ENCODE data around the gene CCNG1.
"Not testable (repeated sequence)": the region's sequence is repeated elsewhere in the genome, so short reads cannot be mapped to it uniquely, and the experiment has no call there.

The CCNG1 gene

GRCh38 chr5:163445345-163445744 lies 8.0 kb downstream of the CCNG1 start:
- FAIRE-seq = no peak

GRCh38 chr5:163447191-163447590 lies 9.8 kb downstream of the CCNG1 start:
- FAIRE-seq = no peak

- no peak for FAIRE-seq
Measured at GRCh38 chr5:163447875-163448274, 10.5 kb downstream of the CCNG1 start.

GRCh38 chr5:163448491-163448890 lies 11.1 kb downstream of the CCNG1 start:
- FAIRE-seq = no peak

- no peak for FAIRE-seq
Measured at GRCh38 chr5:163451489-163451888, 14.1 kb downstream of the CCNG1 start.

GRCh38 chr5:163453705-163454104 lies 16.3 kb downstream of the CCNG1 start:
- no peak for FAIRE-seq

- not testable (repeated sequence) for FAIRE-seq
Measured at GRCh38 chr5:163455406-163455805, 18.0 kb downstream of the CCNG1 start.

- no peak for FAIRE-seq
Measured at GRCh38 chr5:163456029-163456589, 18.7 kb downstream of the CCNG1 start.

- FAIRE-seq = no peak
Measured at GRCh38 chr5:163456840-163457239, 19.4 kb downstream of the CCNG1 start.

- FAIRE-seq = no peak
Measured at GRCh38 chr5:163458778-163459385, 21.5 kb downstream of the CCNG1 start.

GRCh38 chr5:163459462-163459818 lies 22.0 kb downstream of the CCNG1 start:
- no peak for FAIRE-seq

GRCh38 chr5:163459819-163460561 lies 22.6 kb downstream of the CCNG1 start, which contains the start of gene NUDCD2:
TSS of gene NUDCD2 (minus strand) at chr5:163460102. CDS start at chr5:163460050, 52 bp downstream.
- FAIRE-seq = no peak

GRCh38 chr5:163460562-163461171 lies 23.3 kb downstream of the CCNG1 start, which contains the start of gene HMMR:
TSS of gene HMMR (plus strand) at chr5:163460632. CDS start at chr5:163460693, 61 bp downstream.
- no peak for FAIRE-seq

GRCh38 chr5:163463063-163463435 lies 25.7 kb downstream of the CCNG1 start:
- FAIRE-seq = no peak

GRCh38 chr5:163467682-163468081 lies 30.3 kb downstream of the CCNG1 start:
- no peak for FAIRE-seq

- peak; percentile 79 for FAIRE-seq
Measured at GRCh38 chr5:163473635-163474243, 36.3 kb downstream of the CCNG1 start.

GRCh38 chr5:163475411-163475810 lies 38.0 kb downstream of the CCNG1 start:
- no peak for FAIRE-seq

GRCh38 chr5:163478126-163478981 lies 41.0 kb downstream of the CCNG1 start:
- peak; percentile 77 for FAIRE-seq

GRCh38 chr5:163478982-163479271 lies 41.5 kb downstream of the CCNG1 start:
- FAIRE-seq = no peak

- no peak for FAIRE-seq
Measured at GRCh38 chr5:163489055-163489744, 51.8 kb downstream of the CCNG1 start.

GRCh38 chr5:163489745-163490075 lies 52.3 kb downstream of the CCNG1 start:
- FAIRE-seq = no peak

All from endometrium (tissue), 2 donors.